Parathyroid adenoma (tissue), 2 donors: ENCODE measurements around the gene NACC1.

Experiments
- H2AFZ ChIP-seq: fragments of 300-600 bp; sonication (generic); one replicate; pipeline ENCODE4 v1.7.0; 2017; ENCODE audit warnings: antibody characterized with exemption, mild to moderate bottlenecking
- H3K27ac ChIP-seq: fragments of 300-600 bp; sonication (generic); one replicate; pipeline ENCODE4 v1.7.0; 2017
- H3K27me3 ChIP-seq: fragments of 300-600 bp; sonication (generic); one replicate; pipeline ENCODE4 v1.7.0; 2017; ENCODE audit warnings: low read length; ENCODE audit not compliant: control insufficient read depth, insufficient read depth
- H3K36me3 ChIP-seq: fragments of 300-600 bp; sonication (generic); one replicate; pipeline ENCODE4 v1.7.0; 2017; ENCODE audit warnings: low read length; ENCODE audit not compliant: control insufficient read depth, insufficient read depth
- H3K4me1 ChIP-seq: fragments of 300-600 bp; sonication (generic); one replicate; pipeline ENCODE4 v1.7.0; 2017; ENCODE audit warnings: control low read depth
- H3K4me2 ChIP-seq: fragments of 300-600 bp; sonication (generic); one replicate; pipeline ENCODE4 v1.7.0; 2017; ENCODE audit warnings: low read length
- H3K4me3 ChIP-seq: fragments of 300-600 bp; sonication (generic); one replicate; pipeline ENCODE4 v1.7.0; 2017; ENCODE audit warnings: low read depth, low read length
- H3K79me2 ChIP-seq: fragments of 300-600 bp; sonication (generic); one replicate; pipeline ENCODE4 v1.7.0; 2017; ENCODE audit warnings: control low read depth
- H3K9ac ChIP-seq: fragments of 300-600 bp; sonication (generic); one replicate; pipeline ENCODE4 v1.7.0; 2017; ENCODE audit warnings: mild to moderate bottlenecking
- H3K9me3 ChIP-seq: fragments of 300-600 bp; sonication (generic); one replicate; pipeline ENCODE4 v1.7.0; 2017; ENCODE audit warnings: low read length; ENCODE audit not compliant: control insufficient read depth
- TF ChIP-seq, protein P1 (sequence below): fragments of 300-600 bp; sonication (generic); IDR thresholded peaks from one replicate; pipeline ENCODE4 v1.7.0; 2017; ENCODE audit warnings: antibody characterized with exemption, mild to moderate bottlenecking
- donor health status: primary hyperparathyroidism.

NACC1 gene

DNA sequence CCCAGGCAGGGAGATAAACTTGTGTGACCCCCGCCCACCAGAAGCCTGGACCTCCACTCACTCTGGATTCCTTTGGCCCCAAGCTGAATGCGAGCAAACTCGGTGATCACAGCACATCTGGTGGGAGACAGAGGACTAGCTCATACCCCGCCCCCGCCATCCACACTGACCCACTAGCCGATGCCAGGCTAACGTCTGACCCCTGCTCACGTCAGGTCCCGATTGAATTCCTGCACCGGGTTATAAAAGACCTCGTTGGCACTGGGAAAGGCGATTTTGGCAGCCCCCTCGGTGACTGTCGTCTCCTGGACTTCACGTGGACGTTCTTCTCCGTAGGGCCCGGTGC is 2.2 kb upstream of the NACC1 start:
- Histone ChIP-seq H3K36me3 (no peaks in the 10 kb centered on the region), H3K79me2 (peaks cover 9% of the 10 kb centered on the region), H3K9me3 (no peaks in the 10 kb centered on the region), H3K4me2 (peak overlapping the region; percentile 87), H3K27ac (peak overlapping the region; percentile 58), H3K4me1 (peaks cover 14% of the 10 kb centered on the region), H2AFZ (peak overlapping the region; percentile 85), H3K9ac (no peak overlapping the region), H3K4me3 (peak overlapping the region; percentile 89), H3K27me3 (no peaks in the 10 kb centered on the region)
- TF ChIP-seq, protein P1, sequence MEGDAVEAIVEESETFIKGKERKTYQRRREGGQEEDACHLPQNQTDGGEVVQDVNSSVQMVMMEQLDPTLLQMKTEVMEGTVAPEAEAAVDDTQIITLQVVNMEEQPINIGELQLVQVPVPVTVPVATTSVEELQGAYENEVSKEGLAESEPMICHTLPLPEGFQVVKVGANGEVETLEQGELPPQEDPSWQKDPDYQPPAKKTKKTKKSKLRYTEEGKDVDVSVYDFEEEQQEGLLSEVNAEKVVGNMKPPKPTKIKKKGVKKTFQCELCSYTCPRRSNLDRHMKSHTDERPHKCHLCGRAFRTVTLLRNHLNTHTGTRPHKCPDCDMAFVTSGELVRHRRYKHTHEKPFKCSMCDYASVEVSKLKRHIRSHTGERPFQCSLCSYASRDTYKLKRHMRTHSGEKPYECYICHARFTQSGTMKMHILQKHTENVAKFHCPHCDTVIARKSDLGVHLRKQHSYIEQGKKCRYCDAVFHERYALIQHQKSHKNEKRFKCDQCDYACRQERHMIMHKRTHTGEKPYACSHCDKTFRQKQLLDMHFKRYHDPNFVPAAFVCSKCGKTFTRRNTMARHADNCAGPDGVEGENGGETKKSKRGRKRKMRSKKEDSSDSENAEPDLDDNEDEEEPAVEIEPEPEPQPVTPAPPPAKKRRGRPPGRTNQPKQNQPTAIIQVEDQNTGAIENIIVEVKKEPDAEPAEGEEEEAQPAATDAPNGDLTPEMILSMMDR, result no peak

DNA sequence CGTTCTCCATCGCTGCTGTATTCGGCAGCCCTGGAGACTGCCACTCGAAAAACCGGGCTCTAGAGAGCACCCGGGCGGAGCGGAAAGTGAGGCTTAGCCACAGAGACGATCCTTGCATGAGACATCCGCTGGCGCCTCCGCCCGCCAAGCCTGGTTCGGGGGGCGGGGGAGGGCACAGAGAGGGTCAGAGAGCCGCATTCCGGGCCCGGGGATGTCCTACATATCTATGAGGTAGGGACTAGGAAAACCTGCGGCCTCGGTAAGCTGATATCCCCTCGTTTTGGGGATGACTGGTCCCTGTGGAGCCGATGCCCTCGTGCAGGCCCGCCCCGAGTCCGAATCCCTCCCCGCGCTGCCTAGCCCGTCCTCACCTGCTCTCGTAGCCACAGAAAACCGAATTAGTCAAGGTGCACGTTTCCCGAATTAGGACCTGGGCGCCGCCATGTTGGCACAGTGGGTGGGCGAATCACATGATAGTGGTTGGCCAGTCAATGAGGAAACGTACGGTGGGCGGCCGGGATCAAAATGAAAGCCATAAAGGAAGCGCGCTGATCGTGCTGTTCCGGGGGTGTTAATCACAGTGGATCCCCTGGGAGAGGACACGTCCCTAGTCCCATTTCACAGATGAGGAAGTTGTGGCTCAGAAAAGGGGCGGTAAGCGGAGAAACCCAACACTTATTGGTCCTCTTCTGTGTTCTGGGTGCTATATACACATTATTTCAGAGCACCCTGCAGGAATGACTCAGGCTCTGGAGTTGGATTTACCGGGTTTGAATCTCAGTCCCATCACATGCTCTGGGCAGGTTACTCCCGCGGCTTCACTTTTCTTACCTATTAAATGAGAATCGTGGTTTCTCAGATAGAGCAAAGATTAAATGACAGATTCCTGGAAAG is 1.5 kb upstream of the NACC1 start, which contains the start of gene TRMT1:
Gene TRMT1, minus strand, starts transcription at position 459 of the 894 bp plus-strand sequence. Its CDS starts 341 bp downstream, at position 118.
- Histone ChIP-seq H3K4me3 (peak within 1 kb of the TSS; percentile 89), H3K36me3 (no peaks in the 10 kb centered on the region), H2AFZ (peak within 1 kb of the TSS; percentile 85), H3K9ac (no peak within 1 kb of the TSS), H3K79me2 (peaks cover 11% of the 10 kb centered on the region), H3K4me2 (peak within 1 kb of the TSS; percentile 87), H3K27ac (peak within 1 kb of the TSS; percentile 58), H3K27me3 (no peaks in the 10 kb centered on the region), H3K4me1 (peaks cover 14% of the 10 kb centered on the region), H3K9me3 (no peaks in the 10 kb centered on the region)
- TF ChIP-seq, protein P1, result no peak

DNA sequence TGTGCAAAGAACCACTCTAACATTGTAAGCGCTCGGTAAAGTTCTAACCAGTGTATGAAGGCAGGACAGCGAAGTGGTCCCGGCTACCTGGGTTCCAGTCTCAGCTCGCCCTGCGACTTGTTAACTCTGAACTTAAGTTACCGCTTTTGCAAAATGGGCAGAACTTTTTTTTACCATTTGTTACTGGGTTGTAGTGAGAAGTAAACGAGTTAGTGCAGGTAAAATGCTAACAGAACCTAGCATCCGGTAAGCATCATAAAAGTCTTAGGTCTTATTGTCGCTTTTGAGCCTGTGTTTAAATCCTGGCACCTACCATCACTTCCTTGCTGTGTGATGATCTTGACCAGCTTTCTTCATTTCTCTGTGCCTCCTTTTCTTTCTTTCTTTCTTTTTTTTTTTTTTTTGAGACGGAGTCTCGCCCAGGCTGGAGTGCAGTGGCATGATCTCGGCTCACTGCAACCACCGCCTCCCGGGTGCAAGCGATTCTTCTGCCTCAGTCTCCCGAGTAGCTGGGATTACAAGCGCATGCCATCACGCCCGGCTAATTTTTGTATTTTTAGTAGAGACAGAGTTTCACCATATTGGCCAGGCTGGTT is 790 bp upstream of the NACC1 start:
- no peak overlapping the region for H3K9ac ChIP-seq
- no peak overlapping the region for H3K27ac ChIP-seq
- H3K4me1 ChIP-seq, result peaks cover 14% of the 10 kb centered on the region

DNA sequence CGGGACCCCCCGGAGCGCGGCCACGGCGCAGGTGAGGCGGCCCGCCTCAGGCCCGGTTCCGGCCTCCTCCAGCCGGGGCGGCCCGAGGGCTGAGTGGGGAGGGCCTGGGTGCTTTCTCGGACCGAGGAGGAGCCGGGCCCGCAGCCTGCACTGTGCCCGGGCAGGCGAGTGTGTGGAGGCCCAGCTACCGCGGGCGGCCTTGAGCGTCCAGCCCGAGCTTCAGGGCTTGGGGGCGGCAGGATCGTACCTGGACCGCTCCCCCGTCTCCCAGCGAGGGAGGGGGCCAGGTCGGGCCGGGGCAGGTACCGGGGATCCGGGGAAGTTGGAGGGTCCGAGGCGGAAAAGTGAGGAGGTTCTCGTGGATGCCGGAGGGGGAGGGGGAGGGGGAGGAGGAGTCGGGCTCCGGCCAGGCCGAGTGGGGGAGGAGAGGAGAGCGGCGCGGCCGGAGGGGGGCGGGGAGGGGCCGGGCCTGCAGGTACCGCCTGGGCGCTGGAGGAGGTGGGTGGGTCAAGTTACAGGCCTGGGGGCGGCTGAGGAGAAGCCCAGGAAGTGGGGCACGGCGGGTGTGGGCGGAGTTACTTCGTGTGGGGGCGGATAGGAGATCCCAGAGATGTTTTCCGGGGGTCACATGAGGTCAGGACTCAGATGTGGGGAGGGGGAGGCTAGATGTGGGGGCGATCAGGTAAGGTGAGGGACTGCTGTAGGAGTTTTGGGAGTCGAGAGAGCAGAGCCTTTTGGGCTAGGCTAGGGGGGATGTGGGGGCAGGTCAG is 545 bp downstream of the NACC1 start:
- TF ChIP-seq, protein P1, result no peak
- Histone ChIP-seq H3K4me3 (peak overlapping the region; percentile 68), H3K4me1 (peaks cover 14% of the 10 kb centered on the region)

More for the DNA sequence above, 790 bp upstream of the NACC1 start:
- Histone ChIP-seq H3K9me3 (no peaks in the 10 kb centered on the region), H3K79me2 (peaks cover 15% of the 10 kb centered on the region), H3K36me3 (no peaks in the 10 kb centered on the region), H3K4me2 (peak overlapping the region; percentile 87), H3K27me3 (no peaks in the 10 kb centered on the region), H3K4me3 (peak overlapping the region; percentile 89), H2AFZ (peak overlapping the region; percentile 85)
- TF ChIP-seq, protein P1, result no peak

More for the DNA sequence above, 545 bp downstream of the NACC1 start:
- Histone ChIP-seq H2AFZ (peak overlapping the region; percentile 61), H3K36me3 (no peaks in the 10 kb centered on the region), H3K9ac (peak overlapping the region; percentile 83), H3K27ac (peak overlapping the region; percentile 78), H3K9me3 (no peaks in the 10 kb centered on the region), H3K4me2 (peak overlapping the region; percentile 83), H3K27me3 (no peaks in the 10 kb centered on the region), H3K79me2 (peaks cover 21% of the 10 kb centered on the region)
